K562 (cell line): ENCODE data around the gene IQUB. TPM values are rescaled to one million over a fixed set of nuclear protein-coding genes. Genes with fewer than 3 reads are reported as not detected.
A peak's percentile ranks its signal among the peaks of the same experiment; 100 is the strongest.

ENCODE experiments used
- ATAC-seq: fragments of 200-7000 bp; cut with Tn5 transposase; 3 replicates; pipeline ENCODE4 v1.9.1; 2020; ENCODE audit warnings: moderate library complexity
- BruUV-seq: library from RNA; stranded (reverse); fragments of 400-500 nt; replicated peaks from 2 replicates; lab custom pipeline; 2021; lab: Mats Ljungman, UMichigan
- CTCF ChIA-PET: fragments of 300-600 bp; formaldehyde crosslinking; extraction: SDS; loops from one replicate; lab custom pipeline; 2021; ENCODE audit warnings: low intra/inter-chr PET ratio; lab: Yijun Ruan, JAX
- POLR2A ChIA-PET: fragments of 300-600, 350-650 bp; sonication (Branson Sonifier 250); formaldehyde crosslinking; extraction: SDS; loops from one replicate; lab custom pipeline; 2021; ENCODE audit warnings: antibody characterized with exemption, inconsistent platforms; lab: Yijun Ruan, JAX
- DNase-seq, 4 experiments: peaks; one replicate each; pipeline versions ENCODE4 v3.0.0 to v3.0.0-alpha.2; 2011 to 2018; ENCODE audit warnings: low spot score in 3 of 4, mixed read lengths in 3 of 4; ENCODE audit errors: extremely low read depth in 1 of 4
- FAIRE-seq: peaks from 2 replicates; lab custom pipeline; 2011; peaks lifted over from hg19 to GRCh38; lab: Jason Lieb, UNC
- H2AFZ ChIP-seq: 2 replicates; pipeline ENCODE4 v1.6.0; 2011; ENCODE audit warnings: low read depth, low read length, control low read depth, inconsistent platforms
- H3K27ac ChIP-seq: fragments of 200-600 bp; 3 replicates; pipeline ENCODE4 v1.8.0; 2011; ENCODE audit warnings: low read depth, mild to moderate bottlenecking, control low read depth, inconsistent platforms, low read length, moderate library complexity, mixed read lengths; ENCODE audit errors: extremely low read depth
- H3K27me3 ChIP-seq, 2 experiments: fragments of 300-600 bp in 1 of 2; 2 replicates in 1 of 2; 3 replicates in 1 of 2; pipeline versions ENCODE4 v1.6.0 to v1.8.0; 2011; ENCODE audit warnings: inconsistent platforms in 2 of 2, low read length in 2 of 2, mild to moderate bottlenecking in 1 of 2, mixed read lengths in 1 of 2, moderate library complexity in 1 of 2; ENCODE audit not compliant: control insufficient read depth in 2 of 2, insufficient read depth in 2 of 2
- H3K36me3 ChIP-seq: fragments of 300-600 bp; 3 replicates; pipeline ENCODE4 v1.8.0; 2011; ENCODE audit warnings: mild to moderate bottlenecking, low read length, inconsistent platforms; ENCODE audit not compliant: control insufficient read depth, insufficient read depth
- H3K4me1 ChIP-seq, 2 experiments: fragments of 200-600 bp in 1 of 2; replicated peaks in 1 of 2; 2 replicates in 1 of 2; 3 replicates in 1 of 2; pipeline versions ENCODE4 v1.5.1 to v1.8.0; 2011; ENCODE audit warnings: inconsistent platforms in 2 of 2, low read length in 2 of 2, mild to moderate bottlenecking in 1 of 2, mixed read lengths in 1 of 2, moderate library complexity in 1 of 2; ENCODE audit not compliant: control insufficient read depth in 2 of 2, insufficient read depth in 2 of 2
- H3K4me2 ChIP-seq: 2 replicates; pipeline ENCODE4 v1.6.1; 2011; ENCODE audit warnings: low read length, control low read depth, inconsistent platforms, mixed read lengths; ENCODE audit not compliant: insufficient read depth
- H3K4me3 ChIP-seq: fragments of 200-600 bp; sonication (generic), shearing (Covaris generic); 2 replicates; pipeline ENCODE4 v1.5.1; 2016; ENCODE audit warnings: control low read depth, inconsistent platforms
- H3K79me2 ChIP-seq: fragments of 200-600 bp; 3 replicates; pipeline ENCODE4 v1.8.0; 2011; ENCODE audit warnings: low read length, inconsistent platforms; ENCODE audit not compliant: control insufficient read depth, insufficient read depth
- H3K9ac ChIP-seq, 2 experiments: 2 replicates each; pipeline versions ENCODE4 v1.6.0 to v1.6.1; 2011; ENCODE audit warnings: low read depth in 2 of 2, low read length in 2 of 2, control low read depth in 1 of 2, inconsistent platforms in 1 of 2, mild to moderate bottlenecking in 1 of 2, mixed read lengths in 1 of 2; ENCODE audit not compliant: insufficient read depth in 1 of 2
- H3K9me1 ChIP-seq: one replicate; pipeline ENCODE4 v1.6.0; 2011; ENCODE audit warnings: inconsistent platforms, mild to moderate bottlenecking, low read length, moderate library complexity; ENCODE audit not compliant: control insufficient read depth, insufficient read depth
- H3K9me3 ChIP-seq: replicated peaks from 2 replicates; pipeline ENCODE4 v1.5.1; 2011; ENCODE audit warnings: low read depth, low read length, inconsistent platforms; ENCODE audit not compliant: control insufficient read depth, insufficient read depth
- H4K20me1 ChIP-seq: replicated peaks from 2 replicates; pipeline ENCODE4 v1.6.1; 2011; ENCODE audit warnings: low read length, inconsistent platforms, mixed read lengths; ENCODE audit not compliant: control insufficient read depth, insufficient read depth
- E2F8 ChIP-seq: fragments of 450-650 bp; IDR thresholded peaks from 2 replicates; pipeline ENCODE4 v1.7.1; 2018; ENCODE audit warnings: mild to moderate bottlenecking, low read depth; ENCODE audit not compliant: partially characterized antibody
- HMBOX1 ChIP-seq: sonication (generic); IDR thresholded peaks from 2 replicates; pipeline ENCODE4 v1.6.1; 2016
- HNRNPLL ChIP-seq: fragments of 200-400 bp; formaldehyde crosslinking; IDR thresholded peaks from 2 replicates; pipeline ENCODE4 v1.6.1; 2017; ENCODE audit warnings: low read length, low read depth, mild to moderate bottlenecking; ENCODE audit not compliant: poor library complexity, severe bottlenecking
- NEUROD1 ChIP-seq: fragments of 150-350 bp; IDR thresholded peaks from 2 replicates; pipeline ENCODE4 v1.6.1; 2014; ENCODE audit warnings: borderline replicate concordance, low read length, low read depth; ENCODE audit not compliant: partially characterized antibody
- NFE2 ChIP-seq: IDR thresholded peaks from 2 replicates; pipeline ENCODE4 v1.6.1; 2014; ENCODE audit warnings: antibody characterized with exemption, low read depth
- NUFIP1 ChIP-seq: fragments of 450-650 bp; IDR thresholded peaks from 2 replicates; pipeline ENCODE4 v1.6.1; 2018; ENCODE audit not compliant: partially characterized antibody
- PHB2 ChIP-seq: fragments of 450-650 bp; IDR thresholded peaks from 2 replicates; pipeline ENCODE4 v1.6.1; 2017; ENCODE audit warnings: low read depth
- POLR2B ChIP-seq: fragments of 450-650 bp; IDR thresholded peaks from 2 replicates; pipeline ENCODE4 v1.6.1; 2018; ENCODE audit warnings: low read depth; ENCODE audit not compliant: partially characterized antibody
- POU5F1 ChIP-seq: fragments of 150-350 bp; IDR thresholded peaks from 2 replicates; pipeline ENCODE4 v1.6.1; 2014; ENCODE audit warnings: borderline replicate concordance, low read length, low read depth, mild to moderate bottlenecking; ENCODE audit not compliant: partially characterized antibody
- ZEB2 ChIP-seq: fragments of 450-650 bp; IDR thresholded peaks from 2 replicates; pipeline ENCODE4 v1.6.1; 2016
- ZNF121 ChIP-seq: sonication (generic); formaldehyde crosslinking; conservative IDR thresholded peaks from 2 replicates; pipeline ENCODE4 v1.8.0; 2022; ENCODE audit warnings: missing genetic modification reagents
- ZNF347 ChIP-seq: fragments of 450-650 bp; formaldehyde crosslinking; IDR thresholded peaks from 2 replicates; pipeline ENCODE4 v1.4.0; 2020; ENCODE audit warnings: low read depth, mild to moderate bottlenecking, moderate library complexity
- ZNF384 ChIP-seq: IDR thresholded peaks from 2 replicates; pipeline ENCODE4 v1.6.1; 2012; ENCODE audit warnings: low read depth, low read length, improper control_type of control experiment
- WGBS: fragments of 100-300 bp; shearing (Covaris generic); methylation state at CpG from one replicate; pipeline ENCODE4 v1.1.6; 2016; ENCODE audit warnings: low coverage, mixed read lengths; ENCODE audit not compliant: insufficient coverage; ENCODE audit errors: missing lambda C conversion rate; 5-methylcytosine and 5-hydroxymethylcytosine counted together
- in situ Hi-C: fragments of 300-500 bp; cut with MboI; formaldehyde crosslinking; loops from 4 replicates; pipeline ENCODE4 v1.15.0; 2018; ENCODE audit warnings: inconsistent platforms, mixed read lengths
- intact Hi-C: fragments of 100-400 bp; cut with micrococcal nuclease; formaldehyde crosslinking; loops from 2 replicates; pipeline ENCODE4 v1.14.2; 2022
- polyA plus RNA-seq, 8 experiments: library from polyadenylated mRNA; depleted of rRNA in 4 of 8; stranded (reverse) in 5 of 8; unstranded in 3 of 8; fragments of >200 nt; fragmentation: Nextera tagmentation in 2 of 8; fragmentation: Illumina TruSeq in 1 of 8; extraction: Ambion mirVana in 2 of 8; extraction: Trizol in 1 of 8; gene quantifications; 2 replicates each; pipeline versions ENCODE4 v1.2.1 to v1.2.3, GENCODE V29; 2011 to 2014; ENCODE audit warnings: inconsistent platforms in 1 of 8, missing spikeins in 1 of 8
- total RNA-seq, 7 experiments: library from RNA; depleted of rRNA in 6 of 7; stranded (reverse); fragments of >200 nt in 6 of 7; fragmentation: Illumina TruSeq in 2 of 7; extraction: Trizol in 2 of 7; gene quantifications; 2 replicates each; pipeline versions ENCODE4 v1.2.1 to v1.2.3, GENCODE V29; 2011 to 2021; ENCODE audit warnings: low replicate concordance in 1 of 7
- TF ChIP-seq, protein P1 (sequence below): sonication (generic); formaldehyde crosslinking; IDR thresholded peaks from 2 replicates; pipeline ENCODE4 v1.8.0; 2022; ENCODE audit warnings: mild to moderate bottlenecking, missing genetic modification reagents

IQUB gene
- total and polyA plus RNA-seq, 9 of the 15 experiments (the other 6 are each of a cell fraction or from before 2014, with no cell fraction given): 0.62 to 2.6 (median 1.4) TPM

GRCh38 chr7:123569352-123570010 lies 35.1 kb upstream of the IQUB start:
- intact Hi-C loops: no loop called here
- BruUV-seq: no TSS peak
- WGBS: 4% methylated on average over 2 of the region's 2 CpGs
- in situ Hi-C loops: no loop called here
- no peak for DNase-seq
- Histone ChIP-seq H3K79me2 (no peaks in the 10 kb centered on the region), H3K4me2 (no peak overlapping the region; the same call in 1 of the 2 replicates), H2AFZ (peak overlapping the region; percentile 79), H3K27ac (no peak overlapping the region), H3K9me3 (no peaks in the 10 kb centered on the region), H3K36me3 (no peaks in the 10 kb centered on the region), H3K9me1 (no peaks in the 10 kb centered on the region), H3K4me1 (peaks cover 0 to 7% of the 10 kb centered on the region in 2 experiments; a peak in 4 of 5 replicates), H3K4me3 (no peak overlapping the region), H3K9ac (no peak overlapping the region), H3K27me3 (no peaks in the 10 kb centered on the region), H4K20me1 (no peaks in the 10 kb centered on the region)
- FAIRE-seq: no peak
- ChIA-PET CTCF (no interaction called here), POLR2A (interaction anchor here (0.5 to 1.8 kb wide), 4 partner anchors 10 to 108 kb away, joined by 3 to 12 read pairs (median 4); partner anchors contain the start of gene NDUFA5)
- ATAC-seq: peak; percentile 52
- TF ChIP-seq HNRNPLL (no peak), POLR2B (no peak), ZNF384 (no peak), E2F8 (no peak), ZNF347 (CRISPR knock-in tag) (no peak), NEUROD1 (no peak), ZEB2 (0 out of 2 replicates have a peak, but pooled peaks have one; percentile 15), ZNF121 (CRISPR knock-in tag) (no peak), NFE2 (0 out of 2 replicates have a peak, but pooled peaks have one; percentile 7), NUFIP1 (no peak), HMBOX1 (peak; percentile 54), PHB2 (no peak), POU5F1 (no peak)
- TF ChIP-seq, protein P1, sequence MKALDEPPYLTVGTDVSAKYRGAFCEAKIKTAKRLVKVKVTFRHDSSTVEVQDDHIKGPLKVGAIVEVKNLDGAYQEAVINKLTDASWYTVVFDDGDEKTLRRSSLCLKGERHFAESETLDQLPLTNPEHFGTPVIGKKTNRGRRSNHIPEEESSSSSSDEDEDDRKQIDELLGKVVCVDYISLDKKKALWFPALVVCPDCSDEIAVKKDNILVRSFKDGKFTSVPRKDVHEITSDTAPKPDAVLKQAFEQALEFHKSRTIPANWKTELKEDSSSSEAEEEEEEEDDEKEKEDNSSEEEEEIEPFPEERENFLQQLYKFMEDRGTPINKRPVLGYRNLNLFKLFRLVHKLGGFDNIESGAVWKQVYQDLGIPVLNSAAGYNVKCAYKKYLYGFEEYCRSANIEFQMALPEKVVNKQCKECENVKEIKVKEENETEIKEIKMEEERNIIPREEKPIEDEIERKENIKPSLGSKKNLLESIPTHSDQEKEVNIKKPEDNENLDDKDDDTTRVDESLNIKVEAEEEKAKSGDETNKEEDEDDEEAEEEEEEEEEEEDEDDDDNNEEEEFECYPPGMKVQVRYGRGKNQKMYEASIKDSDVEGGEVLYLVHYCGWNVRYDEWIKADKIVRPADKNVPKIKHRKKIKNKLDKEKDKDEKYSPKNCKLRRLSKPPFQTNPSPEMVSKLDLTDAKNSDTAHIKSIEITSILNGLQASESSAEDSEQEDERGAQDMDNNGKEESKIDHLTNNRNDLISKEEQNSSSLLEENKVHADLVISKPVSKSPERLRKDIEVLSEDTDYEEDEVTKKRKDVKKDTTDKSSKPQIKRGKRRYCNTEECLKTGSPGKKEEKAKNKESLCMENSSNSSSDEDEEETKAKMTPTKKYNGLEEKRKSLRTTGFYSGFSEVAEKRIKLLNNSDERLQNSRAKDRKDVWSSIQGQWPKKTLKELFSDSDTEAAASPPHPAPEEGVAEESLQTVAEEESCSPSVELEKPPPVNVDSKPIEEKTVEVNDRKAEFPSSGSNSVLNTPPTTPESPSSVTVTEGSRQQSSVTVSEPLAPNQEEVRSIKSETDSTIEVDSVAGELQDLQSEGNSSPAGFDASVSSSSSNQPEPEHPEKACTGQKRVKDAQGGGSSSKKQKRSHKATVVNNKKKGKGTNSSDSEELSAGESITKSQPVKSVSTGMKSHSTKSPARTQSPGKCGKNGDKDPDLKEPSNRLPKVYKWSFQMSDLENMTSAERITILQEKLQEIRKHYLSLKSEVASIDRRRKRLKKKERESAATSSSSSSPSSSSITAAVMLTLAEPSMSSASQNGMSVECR: no peak
